Activated gamma-delta T cell (primary cell): ENCODE measurements around the gene CMIP.

ENCODE experiments used
- DNase-seq: peaks from one replicate; lab custom pipeline; 2025; lab: John Stamatoyannopoulos, UW

CMIP gene

DNA sequence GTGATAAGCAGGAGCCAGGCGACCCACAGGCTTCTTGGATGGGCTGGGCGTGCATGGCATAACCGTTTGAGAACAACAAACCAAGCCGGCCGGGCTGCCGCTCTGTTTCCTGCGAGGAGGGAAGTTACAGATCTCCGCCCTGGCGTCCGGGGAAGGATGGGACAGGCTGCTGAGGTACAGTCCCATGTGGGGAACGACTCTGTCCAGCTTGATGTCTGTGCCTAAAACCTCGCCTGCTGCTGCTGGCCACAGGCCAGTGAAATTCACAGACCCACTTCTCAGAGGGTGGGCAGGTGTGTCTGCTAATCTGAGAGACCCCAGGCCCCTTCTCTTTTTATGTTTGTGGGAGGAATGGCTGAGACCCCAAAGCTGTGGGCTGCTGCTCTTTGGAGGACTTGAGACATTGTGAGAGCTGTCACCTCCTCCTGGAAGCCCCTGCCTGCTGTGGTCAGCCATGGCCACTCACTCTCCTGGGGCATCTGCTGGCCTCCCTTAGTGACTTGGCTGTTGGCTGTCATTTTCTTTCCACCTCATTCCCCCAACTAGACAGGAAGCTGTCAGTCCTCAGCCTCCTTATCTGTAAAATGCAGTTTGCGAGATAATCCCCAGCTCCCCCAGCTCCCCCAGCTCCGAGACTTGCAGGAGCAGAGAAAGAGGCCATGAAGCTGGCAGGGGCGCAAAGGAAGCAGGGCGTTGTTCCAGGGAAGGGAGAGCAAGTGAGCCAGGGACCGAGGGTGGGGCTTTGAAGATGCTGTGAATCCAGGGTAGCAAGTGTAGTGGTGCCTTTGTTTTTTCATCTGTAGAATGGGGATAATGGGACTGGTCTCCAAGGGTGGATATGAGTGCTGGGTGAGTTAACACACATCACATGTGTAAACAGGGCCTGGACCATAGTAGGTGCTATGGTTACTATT is 51.0 kb downstream of the CMIP start:
- no peak for DNase-seq

DNA sequence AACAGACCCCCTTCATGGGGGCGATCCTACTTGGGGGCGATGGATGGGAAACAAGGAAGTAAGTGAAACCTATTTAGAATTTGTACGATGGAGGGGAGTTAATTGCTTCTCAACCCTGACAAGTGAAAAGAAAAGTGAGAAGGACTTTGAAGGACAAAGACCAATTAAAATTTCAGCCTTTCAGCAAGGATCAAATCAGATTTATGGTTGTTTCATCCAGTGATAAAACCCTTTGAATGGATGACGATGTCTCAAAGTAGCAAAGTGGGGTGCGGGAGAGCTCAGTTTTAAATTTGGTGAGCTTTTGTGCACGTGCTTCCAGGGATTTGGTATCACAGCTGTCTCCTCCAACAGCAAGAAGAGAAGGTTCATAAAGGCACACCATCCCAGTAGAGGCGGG is 51.7 kb downstream of the CMIP start:
- DNase-seq: no peak

- DNase-seq: no peak
Observed at GRCh38 chr16:81496742-81497141, 52.1 kb downstream of the CMIP start.

DNA sequence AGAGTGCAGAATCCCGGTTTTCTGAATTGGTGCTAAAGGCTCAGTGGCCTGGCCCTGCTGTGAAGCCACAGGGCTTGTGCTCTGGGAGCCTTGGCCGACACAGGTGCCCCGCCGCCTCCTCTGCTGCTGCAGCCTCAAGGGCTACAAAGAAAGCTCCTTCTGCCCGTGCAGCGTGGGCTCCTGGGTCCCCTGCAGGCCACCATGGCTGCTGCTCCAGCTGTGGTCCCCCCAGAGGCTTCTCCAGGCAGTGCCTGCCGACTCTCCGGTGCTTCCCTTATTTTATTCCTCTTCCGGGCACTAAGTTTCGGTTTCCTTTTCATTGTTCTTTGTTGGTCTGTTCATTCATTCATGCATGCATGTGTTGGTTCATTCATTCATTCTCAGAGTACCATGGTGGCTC is 53.1 kb downstream of the CMIP start:
- DNase-seq: no peak

- DNase-seq: no peak
Observed at GRCh38 chr16:81498351-81498750, 53.7 kb downstream of the CMIP start.

DNA sequence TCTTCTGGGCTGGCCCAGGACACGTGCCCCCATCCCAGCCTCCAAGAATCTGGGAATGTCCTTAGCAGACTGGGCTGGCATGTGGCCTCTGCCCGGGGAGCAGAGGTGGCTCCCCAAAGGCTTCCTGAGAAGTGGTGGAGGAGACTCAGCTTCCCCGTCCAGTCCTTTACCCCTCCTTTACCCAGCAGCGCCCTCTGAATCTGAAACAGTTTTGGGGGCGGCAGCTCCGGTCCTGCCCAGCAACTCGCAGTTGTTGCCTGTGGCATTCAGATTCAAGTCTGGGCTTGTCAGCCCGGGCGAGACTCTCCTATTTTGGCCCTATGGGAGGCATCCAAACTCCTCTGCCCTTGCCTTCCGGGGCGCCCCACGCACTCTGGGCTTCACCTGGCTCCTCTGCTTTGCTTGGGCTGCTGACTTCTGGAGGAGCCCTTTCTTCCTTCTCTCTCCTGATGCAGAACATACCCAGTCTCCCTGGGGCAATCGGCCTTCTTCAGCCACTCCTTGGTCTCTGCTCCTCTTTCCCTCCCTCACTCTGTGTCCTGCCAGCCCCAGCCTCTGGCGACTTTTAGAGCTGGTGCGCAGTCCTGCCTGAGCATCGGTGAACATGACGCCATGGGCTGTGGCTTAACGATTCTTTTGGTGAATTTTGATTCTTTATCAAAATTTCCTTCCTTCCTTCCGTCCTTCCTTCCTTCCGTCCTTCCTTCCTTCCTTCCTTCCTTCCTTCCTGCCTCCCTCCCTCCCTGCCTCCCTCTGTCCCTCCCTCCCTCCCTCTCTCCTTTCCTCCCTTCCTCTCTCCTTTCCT is 55.2 kb downstream of the CMIP start:
- no peak for DNase-seq

DNA sequence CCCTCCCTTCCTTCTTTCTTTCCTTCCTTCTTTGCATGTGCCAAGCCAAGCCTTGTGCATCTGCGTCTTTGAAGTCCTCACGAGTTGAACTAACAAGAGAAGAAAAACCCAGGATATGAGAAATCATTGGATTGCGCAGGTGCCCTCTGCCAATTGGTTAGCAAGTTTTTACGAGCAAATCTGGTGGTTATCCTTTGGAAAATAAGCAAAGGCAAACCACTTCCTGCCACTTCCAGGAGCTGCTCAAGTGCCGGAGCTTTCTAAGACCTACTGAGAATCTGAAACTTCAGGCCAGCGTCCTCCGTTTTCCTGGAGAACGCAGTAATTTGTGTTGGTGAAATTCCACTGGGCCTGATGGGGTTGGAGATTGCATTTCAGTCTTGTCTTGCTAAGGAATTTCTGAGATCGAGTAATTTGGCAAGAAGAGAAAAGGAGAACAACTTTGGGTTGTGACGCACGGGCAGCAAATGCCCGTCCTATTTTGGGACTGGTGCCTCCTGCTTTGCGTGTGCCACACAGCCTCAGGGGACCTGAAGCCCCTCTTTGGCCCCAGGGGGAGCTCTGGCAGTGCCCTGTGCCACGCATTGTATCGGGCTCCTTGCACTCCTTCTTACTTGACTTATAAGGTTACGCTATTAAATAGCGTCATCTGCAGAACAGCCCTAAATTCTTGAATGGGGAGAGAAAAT is 56.4 kb downstream of the CMIP start:
- DNase-seq: no peak

GRCh38 chr16:81502396-81503070 is 57.9 kb downstream of the CMIP start:
- DNase-seq: no peak

DNA sequence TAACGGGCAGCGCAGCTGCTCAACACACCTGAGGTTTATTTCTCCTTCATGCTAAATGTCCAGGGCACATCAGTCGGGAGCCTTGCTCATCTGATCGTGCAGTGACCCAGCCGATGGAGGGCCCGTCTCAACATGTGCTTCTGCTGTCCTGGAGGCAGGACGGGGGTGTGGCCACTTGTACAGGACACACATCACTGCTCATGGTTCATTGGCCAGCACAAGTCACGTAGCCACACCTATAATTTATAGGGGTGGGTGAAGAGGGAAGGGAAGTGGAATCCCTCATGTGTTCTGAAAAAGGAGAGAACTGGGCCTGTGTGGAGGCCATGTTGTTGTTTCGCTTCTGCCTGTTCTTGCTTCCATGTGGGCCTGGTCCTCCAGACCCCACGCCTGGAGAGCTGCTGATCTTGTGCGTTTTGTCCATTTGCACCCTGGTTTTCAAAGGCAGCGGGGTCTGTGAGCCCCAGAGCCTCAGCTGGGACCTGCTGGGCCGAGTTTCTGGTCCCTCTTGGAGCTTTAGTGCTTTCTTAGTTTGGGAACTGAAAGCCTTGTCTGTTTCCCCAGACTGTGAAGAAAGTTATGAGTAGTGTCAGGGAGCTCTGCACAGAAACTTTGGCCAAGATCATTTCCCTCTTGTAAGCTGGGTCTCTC is 60.5 kb downstream of the CMIP start:
- DNase-seq: no peak

DNA sequence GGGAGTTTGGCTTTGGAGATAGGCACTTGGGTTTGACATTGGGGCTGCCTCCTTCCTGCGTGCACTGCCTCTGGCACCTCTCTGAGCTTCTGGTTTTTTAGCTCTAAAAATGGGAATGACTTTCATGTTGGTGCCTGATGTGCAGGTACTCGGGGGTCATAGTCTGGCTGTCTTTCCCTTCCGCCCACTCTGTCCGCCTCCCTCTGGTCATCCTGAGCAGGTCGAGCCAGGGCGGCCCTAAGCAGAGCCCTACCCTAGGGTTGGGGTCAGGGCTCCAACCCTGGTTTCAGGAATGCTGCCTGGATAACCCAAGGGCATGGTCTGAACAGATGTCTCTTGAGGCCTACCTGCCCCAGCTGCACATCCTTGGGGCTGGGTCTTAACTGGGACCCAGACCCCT is 64.8 kb downstream of the CMIP start:
- no peak for DNase-seq

- no peak for DNase-seq
Observed at GRCh38 chr16:81510016-81510415, 65.4 kb downstream of the CMIP start.

GRCh38 chr16:81511371-81511770 is 66.8 kb downstream of the CMIP start:
- DNase-seq: no peak

DNA sequence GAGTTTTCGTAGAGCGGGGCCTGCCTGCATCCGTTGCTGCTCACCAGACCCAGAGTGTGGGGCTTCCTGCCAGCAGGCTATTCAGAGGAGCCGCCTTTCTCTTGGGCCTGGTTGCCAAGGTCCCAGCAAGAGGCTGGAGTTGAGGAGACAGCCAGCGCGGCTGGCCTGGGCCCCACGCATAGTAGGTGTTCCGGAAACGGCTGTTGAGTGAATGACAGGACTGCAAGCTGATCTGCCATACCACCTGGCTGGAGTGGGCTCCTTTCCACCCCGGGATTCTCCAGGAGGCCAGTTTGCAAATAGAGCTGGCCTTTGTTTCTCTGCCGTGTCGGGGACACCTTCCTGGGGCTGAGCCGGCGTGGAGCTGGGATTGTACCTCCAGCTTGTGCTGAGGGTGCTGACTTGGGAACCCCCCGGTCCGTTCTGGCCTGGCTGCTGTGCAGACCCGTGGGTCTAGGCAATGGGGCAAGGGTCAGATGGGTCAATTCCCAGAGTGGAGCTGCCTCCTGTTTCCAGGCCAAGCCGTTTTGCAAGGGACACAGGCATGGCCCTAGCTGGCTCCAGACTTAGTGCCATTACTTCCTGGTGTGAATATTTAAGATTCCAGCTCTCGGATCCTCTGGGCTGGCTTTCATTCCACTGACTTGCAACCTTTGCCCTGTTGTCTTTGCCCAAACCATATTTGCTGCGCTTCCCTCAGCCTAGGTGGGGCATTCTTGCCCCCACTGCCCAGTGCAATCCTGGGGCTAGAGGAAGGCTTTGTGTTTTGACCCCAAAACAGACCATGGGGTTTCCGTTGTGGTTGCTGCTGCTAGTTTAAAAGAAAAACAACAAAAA is 68.8 kb downstream of the CMIP start:
- no peak for DNase-seq

GRCh38 chr16:81514041-81514559 is 69.5 kb downstream of the CMIP start:
- DNase-seq: no peak

DNA sequence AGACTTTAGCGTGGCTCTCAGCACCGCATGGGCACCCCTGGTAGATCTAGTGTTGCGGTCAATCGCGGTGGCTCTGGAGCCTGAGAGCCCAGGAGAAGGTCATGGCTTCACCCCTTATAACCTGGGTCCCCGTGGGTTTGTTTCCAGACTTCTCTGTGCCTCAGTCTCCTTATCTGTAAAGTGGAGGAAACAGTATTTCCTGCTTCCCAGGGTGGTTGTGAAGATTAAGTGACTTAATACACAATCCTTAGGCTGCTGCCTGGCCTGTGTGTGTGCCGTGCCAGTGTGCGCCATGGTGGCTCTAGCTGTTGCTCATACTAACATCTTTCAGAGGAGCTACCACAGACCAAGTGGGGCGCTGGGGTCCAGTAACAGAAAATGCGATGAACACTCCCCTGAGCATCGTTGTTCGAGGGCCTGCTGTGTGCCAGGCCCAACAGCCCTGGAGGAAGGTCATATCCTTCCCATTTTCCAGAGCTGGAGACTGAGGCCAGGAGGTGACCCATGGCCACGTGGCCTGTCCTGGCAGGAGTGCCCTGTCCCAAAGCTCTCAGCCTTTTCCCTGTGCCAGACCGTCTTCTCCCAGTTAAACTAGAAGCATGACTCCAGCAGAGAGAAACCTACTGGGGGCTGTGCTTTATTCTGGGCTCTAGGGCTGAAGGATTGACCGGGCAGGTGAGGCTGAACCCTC is 70.1 kb downstream of the CMIP start:
- no peak for DNase-seq

DNA sequence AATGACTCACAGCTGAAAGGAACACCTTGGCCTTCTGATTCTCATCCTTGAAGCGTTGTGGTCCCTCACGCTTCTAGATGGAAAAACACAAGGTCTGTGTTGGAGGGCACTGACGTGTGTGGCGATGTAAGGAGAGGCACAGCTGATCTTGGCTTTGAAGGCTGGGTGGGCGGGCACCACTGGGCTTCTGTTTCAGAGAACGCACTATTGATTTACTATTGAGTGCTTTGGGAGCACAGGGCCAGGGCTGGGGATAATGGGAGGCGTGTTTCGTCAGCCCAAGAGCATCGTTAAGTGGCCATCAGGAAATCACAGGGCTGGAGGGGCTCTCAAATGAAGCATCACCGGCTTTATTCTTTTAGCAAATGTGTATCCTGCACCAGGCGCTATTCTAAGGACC is 70.7 kb downstream of the CMIP start:
- no peak for DNase-seq

GRCh38 chr16:81515721-81516120 is 71.1 kb downstream of the CMIP start:
- no peak for DNase-seq

- no peak for DNase-seq
Observed at GRCh38 chr16:81516478-81517149, 72.0 kb downstream of the CMIP start.

DNA sequence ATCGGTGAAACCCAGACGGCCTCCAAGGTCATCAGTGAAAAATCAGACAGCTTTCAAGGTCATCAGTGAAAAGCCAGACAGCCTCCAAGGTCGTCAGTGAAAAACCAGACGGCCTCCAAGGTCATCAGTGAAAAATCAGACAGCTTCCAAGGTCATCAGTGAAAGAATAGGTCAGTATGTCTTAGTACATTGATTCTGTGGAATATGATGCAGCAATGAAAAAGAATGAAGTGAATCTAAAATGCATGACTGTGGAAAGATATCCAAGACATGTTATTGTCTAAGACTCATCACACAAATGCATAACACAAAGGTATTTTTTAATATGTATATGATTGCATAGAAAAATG is 72.5 kb downstream of the CMIP start:
- no peak for DNase-seq
